ENCODE data around the gene TOR1AIP2. TPM values are rescaled to one million over a fixed set of nuclear protein-coding genes. Genes with fewer than 3 reads are reported as not detected.
"Not testable (repeated sequence)": the region's sequence is repeated elsewhere in the genome, so short reads cannot be mapped to it uniquely, and the experiment has no call there.

Gene TOR1AIP2
- total RNA-seq, 2 donors from 2014 or later: 66.8 to 76.9 TPM

DNA sequence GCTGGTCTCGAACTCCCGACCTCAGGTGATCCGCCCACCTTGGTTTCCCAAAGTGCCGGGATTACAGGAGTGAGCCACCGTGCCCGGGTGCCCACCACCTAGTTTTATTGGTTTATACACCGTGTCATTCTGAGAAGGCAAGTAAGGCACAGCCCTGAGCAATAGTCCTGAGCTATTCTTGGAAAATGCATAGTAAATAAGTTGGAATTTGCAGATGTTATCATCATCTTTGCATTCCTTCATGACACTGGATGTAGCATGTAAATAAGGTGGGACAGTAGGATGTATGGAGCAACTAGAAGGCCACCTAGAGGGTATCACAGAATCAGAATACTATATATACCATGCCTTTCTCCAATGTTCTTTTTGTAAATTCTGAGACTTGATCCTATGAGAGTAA, 11.0 kb downstream of the TOR1AIP2 start:
- intact Hi-C loops (cut with DNase I): loop anchor here (5.0 kb wide), 1 partner anchor 311 kb away; no protein-coding TSS in a partner anchor
- TF ChIP-seq CTCF (IDR thresholded peaks at IDR 0.05): no peak
- no peaks in the 10 kb centered on the region for H3K9me3 ChIP-seq
- H3K27me3 ChIP-seq: no peaks in the 10 kb centered on the region
- no peak for DNase-seq
- no peaks in the 10 kb centered on the region for H3K4me1 ChIP-seq
- H3K9ac ChIP-seq (ENCODE audit: low read depth in 2 of 2, low read length in 2 of 2): no peak overlapping the region
- no peaks in the 10 kb centered on the region for H3K36me3 ChIP-seq
- H3K27ac ChIP-seq: no peak overlapping the region
- H3K4me3 ChIP-seq: no peak overlapping the region

GRCh38 chr1:179865377-179865776, 12.2 kb downstream of the TOR1AIP2 start:
- Histone ChIP-seq H3K36me3 (no peaks in the 10 kb centered on the region), H3K4me3 (no peak overlapping the region), H3K27me3 (no peaks in the 10 kb centered on the region), H3K4me1 (no peaks in the 10 kb centered on the region), H3K9me3 (no peaks in the 10 kb centered on the region), H3K9ac (ENCODE audit: low read depth in 2 of 2, low read length in 2 of 2) (no peak overlapping the region), H3K27ac (no peak overlapping the region)
- intact Hi-C loops (cut with DNase I): loop anchor here (5.0 kb wide), 1 partner anchor 312 kb away; no protein-coding TSS in a partner anchor
- no peak for TF ChIP-seq CTCF (IDR thresholded peaks at IDR 0.05)
- no peak for DNase-seq

DNA sequence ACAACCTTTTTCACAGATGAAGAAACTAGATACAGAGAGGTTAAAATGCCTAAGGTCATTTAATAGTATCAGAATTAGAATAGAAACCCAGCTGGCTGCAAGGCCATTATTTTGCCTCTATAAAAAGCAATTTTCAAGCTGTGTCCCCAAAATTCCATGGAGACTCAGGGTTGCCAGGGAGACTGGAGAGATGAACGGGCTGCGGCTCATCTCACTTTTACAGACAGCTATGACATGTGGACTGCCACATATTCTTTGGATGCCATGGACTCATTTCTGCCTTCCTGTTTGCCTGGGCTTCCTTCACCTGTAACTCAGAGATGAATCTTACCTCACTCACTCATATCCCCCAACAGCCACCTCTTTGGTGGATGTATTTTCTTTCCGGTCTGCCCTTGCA, 17.0 kb downstream of the TOR1AIP2 start:
- no peak for DNase-seq
- intact Hi-C loops (cut with DNase I): no loop called here
- Histone ChIP-seq H3K9me3 (no peaks in the 10 kb centered on the region), H3K27ac (no peak overlapping the region), H3K27me3 (no peaks in the 10 kb centered on the region), H3K4me3 (no peak overlapping the region), H3K9ac (ENCODE audit: low read depth in 2 of 2, low read length in 2 of 2) (no peak overlapping the region), H3K36me3 (no peaks in the 10 kb centered on the region), H3K4me1 (no peaks in the 10 kb centered on the region)
- TF ChIP-seq CTCF (IDR thresholded peaks at IDR 0.05): no peak

DNA sequence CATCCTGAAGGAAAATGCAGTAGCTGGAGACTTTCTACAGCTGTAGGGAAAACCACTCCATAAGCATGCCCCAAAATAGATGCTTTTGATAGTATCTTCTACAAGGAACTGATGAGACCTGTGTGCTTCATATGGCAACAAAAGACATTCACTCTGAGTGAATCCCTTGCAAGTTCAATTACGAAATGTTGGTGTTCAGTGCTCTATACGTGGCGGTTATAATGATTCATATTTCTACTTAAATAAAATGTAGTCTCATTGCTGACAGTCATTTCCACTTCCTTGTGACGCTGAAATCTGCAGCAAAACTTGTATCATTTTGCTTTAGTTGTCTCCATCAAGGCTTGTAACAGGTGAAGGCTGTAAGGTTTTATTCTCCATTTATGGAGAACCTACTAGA, 20.6 kb downstream of the TOR1AIP2 start:
- no peak for TF ChIP-seq CTCF (IDR thresholded peaks at IDR 0.05)
- Histone ChIP-seq H3K9me3 (no peaks in the 10 kb centered on the region), H3K27ac (no peak overlapping the region), H3K27me3 (no peaks in the 10 kb centered on the region), H3K4me1 (no peaks in the 10 kb centered on the region), H3K9ac (ENCODE audit: low read depth in 2 of 2, low read length in 2 of 2) (no peak overlapping the region), H3K36me3 (no peaks in the 10 kb centered on the region), H3K4me3 (no peak overlapping the region)
- intact Hi-C loops (cut with DNase I): no loop called here
- DNase-seq: no peak

GRCh38 chr1:179856296-179856695, 21.3 kb downstream of the TOR1AIP2 start:
- H3K36me3 ChIP-seq: no peaks in the 10 kb centered on the region
- H3K9me3 ChIP-seq: no peaks in the 10 kb centered on the region
- intact Hi-C loops (cut with DNase I): no loop called here

DNA sequence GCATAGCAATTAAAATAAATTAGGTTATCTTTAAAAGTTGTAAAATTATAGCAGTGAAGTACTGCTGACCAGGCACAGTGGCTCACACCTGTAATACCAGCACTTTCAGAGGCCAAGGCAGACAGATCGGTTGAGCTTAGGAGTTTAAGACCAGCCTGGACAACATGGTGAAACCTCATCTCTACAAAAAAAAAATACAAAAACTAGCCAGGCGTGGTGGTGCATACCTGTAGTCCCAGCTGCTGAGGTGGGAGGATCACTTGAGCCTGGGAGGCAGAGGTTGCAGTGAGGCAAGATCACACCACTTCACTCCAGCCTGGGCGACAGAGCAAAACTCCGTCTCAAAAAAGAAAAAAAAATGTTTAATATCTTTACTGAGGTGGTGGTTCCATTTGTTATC, 21.8 kb downstream of the TOR1AIP2 start:
- H3K9ac ChIP-seq (ENCODE audit: low read depth in 2 of 2, low read length in 2 of 2); intact Hi-C loops (cut with DNase I); H3K27ac ChIP-seq; DNase-seq; H3K27me3 ChIP-seq; H3K4me3 ChIP-seq; H3K36me3 ChIP-seq; H3K9me3 ChIP-seq; H3K4me1 ChIP-seq: not testable (repeated sequence)

More at GRCh38 chr1:179856296-179856695, 21.3 kb downstream of the TOR1AIP2 start:
- Histone ChIP-seq H3K9ac (ENCODE audit: low read depth in 2 of 2, low read length in 2 of 2) (no peak overlapping the region), H3K27ac (no peak overlapping the region), H3K4me1 (no peaks in the 10 kb centered on the region), H3K27me3 (no peaks in the 10 kb centered on the region), H3K4me3 (no peak overlapping the region)
- TF ChIP-seq CTCF (IDR thresholded peaks at IDR 0.05): no peak
- DNase-seq: no peak

Measured in colonic mucosa (tissue), 4 donors.